AG10803 (cell line): ENCODE results near the gene PMEPA1.

Source experiments
- DNase-seq: peaks from one replicate; pipeline ENCODE4 v3.0.0; 2010; ENCODE audit warnings: low read depth
- H3K4me3 ChIP-seq: 2 replicates; pipeline ENCODE4 v1.5.1; 2011; ENCODE audit warnings: mild to moderate bottlenecking, low read length, control low read depth
- CTCF ChIP-seq: conservative IDR thresholded peaks from 2 replicates; pipeline ENCODE4 v1.5.1; 2011; ENCODE audit warnings: mild to moderate bottlenecking, low read length, control low read depth, inconsistent platforms

Gene PMEPA1

GRCh38 chr20:57746832-57747404 is 37.1 kb upstream of the PMEPA1 start:
- DNase-seq: no peak
- H3K4me3 ChIP-seq: no peak overlapping the region
- no peak for TF ChIP-seq CTCF

GRCh38 chr20:57746201-57746600 is 36.4 kb upstream of the PMEPA1 start:
- TF ChIP-seq CTCF: no peak
- no peak overlapping the region for H3K4me3 ChIP-seq
- no peak for DNase-seq

GRCh38 chr20:57744206-57744605 is 34.4 kb upstream of the PMEPA1 start:
- TF ChIP-seq CTCF: no peak
- H3K4me3 ChIP-seq: no peak overlapping the region
- DNase-seq: no peak

GRCh38 chr20:57743450-57744095 is 33.8 kb upstream of the PMEPA1 start:
- DNase-seq: no peak
- no peak for TF ChIP-seq CTCF
- H3K4me3 ChIP-seq: no peak overlapping the region

GRCh38 chr20:57742507-57743181 is 32.8 kb upstream of the PMEPA1 start:
- no peak overlapping the region for H3K4me3 ChIP-seq
- no peak for DNase-seq
- TF ChIP-seq CTCF: no peak

GRCh38 chr20:57738484-57738883 is 28.7 kb upstream of the PMEPA1 start:
- no peak for TF ChIP-seq CTCF
- no peak overlapping the region for H3K4me3 ChIP-seq
- DNase-seq: no peak

- H3K4me3 ChIP-seq: no peak overlapping the region
These were observed 28.2 kb upstream of the PMEPA1 start for GRCh38 chr20:57738053-57738452.

More at GRCh38 chr20:57738053-57738452, 28.2 kb upstream of the PMEPA1 start:
- no peak for TF ChIP-seq CTCF
- DNase-seq: no peak
